NCI-H2227 (cell line): Measurements from ENCODE around the gene SLC35F4.
"Not testable (repeated sequence)": the region's sequence is repeated elsewhere in the genome, so short reads cannot be mapped to it uniquely, and the experiment has no call there.

Source experiments
- DNase-seq: peaks from one replicate; lab custom pipeline; 2025; ENCODE audit not compliant: unreplicated experiment; lab: John Stamatoyannopoulos, UW

The SLC35F4 gene

DNA sequence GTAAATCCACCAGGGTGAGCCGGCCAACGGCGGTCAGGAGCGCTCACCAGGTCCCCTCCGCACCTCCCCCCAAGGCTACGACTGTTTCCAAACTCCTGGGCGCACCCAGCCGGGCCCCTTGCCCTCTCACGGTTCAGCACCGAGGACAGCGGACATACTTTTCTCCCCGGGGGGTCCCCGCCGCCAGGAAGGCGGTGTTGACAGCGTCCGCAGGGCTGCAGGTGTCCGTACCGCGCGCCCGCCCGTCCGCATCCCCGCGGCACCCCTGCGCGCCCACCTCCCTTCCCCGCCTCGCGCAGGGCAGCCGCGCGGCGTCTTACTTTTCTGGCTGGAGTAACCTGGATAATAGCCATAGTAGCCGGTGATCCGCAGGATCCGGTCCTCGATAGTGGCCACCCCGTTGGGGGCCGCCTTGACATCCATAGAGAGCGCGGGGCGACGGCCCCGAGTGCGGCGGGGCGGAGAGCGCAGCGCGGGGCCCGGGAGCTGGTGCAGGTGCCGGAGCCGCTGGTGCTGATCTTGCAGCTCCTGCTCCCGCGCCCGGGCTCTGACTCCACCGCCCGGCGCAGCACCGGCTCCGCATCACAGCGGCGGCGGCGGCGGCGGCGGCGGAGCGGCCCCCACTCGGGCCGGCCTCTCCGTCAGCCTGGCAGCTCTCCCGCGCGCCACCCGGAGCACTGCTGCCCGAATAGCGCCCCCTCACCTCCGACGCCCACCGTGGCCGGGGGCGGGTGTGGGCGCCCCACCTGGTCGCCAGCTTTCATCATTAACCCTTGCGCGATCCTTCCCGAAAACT is at the start of gene SLC35F4:
TSS of gene SLC35F4 (minus strand) at position 690 of the 796 bp plus-strand sequence.
- DNase-seq: peak; percentile 53

DNA sequence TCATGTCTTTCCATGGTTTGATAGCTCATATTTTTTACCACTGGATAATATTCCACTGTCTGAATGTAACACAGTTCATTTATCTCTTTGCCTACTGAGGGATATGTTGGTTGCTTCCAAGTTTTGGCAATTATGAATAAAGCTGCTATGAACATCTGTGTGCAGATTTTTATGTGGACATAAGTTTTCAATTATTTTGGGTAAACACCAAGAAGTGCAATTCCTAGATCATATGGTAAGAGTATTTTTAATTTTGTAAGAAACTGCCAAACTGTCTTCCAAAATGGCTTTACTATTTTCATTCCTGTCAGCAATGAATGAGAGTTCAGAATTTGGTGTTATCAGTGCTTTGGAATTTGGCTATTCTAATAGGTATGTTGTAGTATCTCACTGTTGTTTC is 43.7 kb upstream of the SLC35F4 start:
- DNase-seq: no peak

GRCh38 chr14:57903954-57904353 is 38.1 kb upstream of the SLC35F4 start:
- no peak for DNase-seq

DNA sequence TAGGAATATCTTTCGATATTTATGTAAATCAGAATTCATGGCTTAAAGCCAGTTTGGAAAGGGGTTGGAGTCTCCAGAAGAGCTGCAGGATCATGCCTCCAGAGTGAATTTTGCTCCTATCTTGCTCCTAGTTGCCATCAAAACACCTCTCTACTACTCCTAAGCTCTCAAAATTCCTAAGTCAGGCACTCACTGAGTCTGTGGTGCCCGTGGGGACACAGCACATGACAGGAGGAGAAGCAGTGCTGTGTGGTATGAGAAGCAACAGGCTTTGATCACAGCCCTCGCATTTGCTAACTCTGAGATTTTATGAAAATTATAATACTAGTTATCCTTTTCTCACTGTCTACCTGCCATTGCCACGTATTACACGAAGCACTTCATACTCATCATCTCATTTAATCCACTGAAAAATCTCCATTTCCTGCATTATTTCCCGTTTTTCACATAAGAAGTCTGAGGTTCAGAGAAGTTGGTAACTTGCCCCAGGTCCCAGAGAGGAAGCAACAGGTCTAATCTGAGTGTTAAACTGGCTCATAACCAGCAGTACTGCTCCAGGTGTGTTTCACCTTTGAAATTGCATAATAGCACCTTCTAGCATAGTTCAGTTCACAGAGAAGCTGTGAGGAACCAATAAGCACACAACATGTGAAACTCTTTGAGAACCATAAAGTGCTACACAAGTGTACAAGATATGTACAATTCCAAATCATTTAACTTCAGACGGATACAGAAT is 33.1 kb upstream of the SLC35F4 start:
- no peak for DNase-seq

DNA sequence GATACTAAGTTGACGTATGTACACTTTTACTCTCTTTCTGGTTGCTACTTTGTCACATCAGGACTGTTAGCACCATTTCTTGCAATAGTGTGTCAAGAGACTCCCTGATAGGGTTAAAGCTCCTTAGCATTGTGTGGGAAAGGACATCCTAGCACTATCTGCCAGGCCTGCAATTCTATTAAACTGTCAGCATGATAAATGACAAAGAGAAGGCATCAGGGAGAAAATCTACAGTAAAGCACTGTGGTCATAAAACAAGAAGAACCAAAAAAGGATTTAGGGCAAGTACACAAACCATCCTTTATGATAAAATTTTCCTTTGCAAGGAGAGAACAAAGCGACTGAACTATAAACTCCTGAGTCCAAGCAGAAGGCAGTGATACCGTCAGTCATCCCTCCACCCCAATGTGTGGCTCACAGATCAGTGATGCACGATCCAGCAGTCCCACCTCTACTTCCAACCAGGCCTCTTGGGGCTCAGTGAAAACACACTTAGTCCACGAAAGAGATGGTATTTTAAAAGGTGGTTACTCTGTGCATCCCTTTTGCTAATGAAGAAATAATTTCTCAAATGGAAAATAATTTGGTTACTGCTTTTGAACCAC is 31.4 kb upstream of the SLC35F4 start:
- peak; percentile 41 for DNase-seq

DNA sequence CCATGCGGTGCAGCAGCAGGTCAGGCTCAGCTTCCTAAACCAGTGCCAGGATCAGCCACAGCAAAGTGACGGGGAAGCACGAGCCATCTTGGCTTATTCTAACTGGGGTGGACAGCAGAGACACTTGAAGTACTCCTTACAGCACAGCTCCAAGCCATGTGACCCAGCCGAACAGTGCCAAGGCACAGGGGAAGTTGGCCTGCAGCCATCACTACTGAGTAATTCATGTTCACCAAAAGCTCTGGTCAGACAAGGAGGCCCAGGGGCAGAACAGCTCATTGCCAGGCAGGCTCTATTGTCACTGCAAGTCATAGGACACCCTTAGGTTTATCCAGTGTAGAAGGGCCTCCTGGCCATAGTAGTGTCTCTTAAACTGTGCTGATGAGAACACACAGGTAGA is 23.4 kb upstream of the SLC35F4 start:
- DNase-seq: no peak

GRCh38 chr14:57884175-57884574 is 18.3 kb upstream of the SLC35F4 start:
- peak; percentile 14 for DNase-seq

GRCh38 chr14:57883061-57883460 is 17.2 kb upstream of the SLC35F4 start:
- no peak for DNase-seq

- no peak for DNase-seq
These were observed 13.6 kb upstream of the SLC35F4 start for GRCh38 chr14:57879516-57879915.

- DNase-seq: no peak
These were observed 10.1 kb upstream of the SLC35F4 start for GRCh38 chr14:57875985-57876384.

- no peak for DNase-seq
These were observed 9.4 kb upstream of the SLC35F4 start for GRCh38 chr14:57875296-57875695.

DNA sequence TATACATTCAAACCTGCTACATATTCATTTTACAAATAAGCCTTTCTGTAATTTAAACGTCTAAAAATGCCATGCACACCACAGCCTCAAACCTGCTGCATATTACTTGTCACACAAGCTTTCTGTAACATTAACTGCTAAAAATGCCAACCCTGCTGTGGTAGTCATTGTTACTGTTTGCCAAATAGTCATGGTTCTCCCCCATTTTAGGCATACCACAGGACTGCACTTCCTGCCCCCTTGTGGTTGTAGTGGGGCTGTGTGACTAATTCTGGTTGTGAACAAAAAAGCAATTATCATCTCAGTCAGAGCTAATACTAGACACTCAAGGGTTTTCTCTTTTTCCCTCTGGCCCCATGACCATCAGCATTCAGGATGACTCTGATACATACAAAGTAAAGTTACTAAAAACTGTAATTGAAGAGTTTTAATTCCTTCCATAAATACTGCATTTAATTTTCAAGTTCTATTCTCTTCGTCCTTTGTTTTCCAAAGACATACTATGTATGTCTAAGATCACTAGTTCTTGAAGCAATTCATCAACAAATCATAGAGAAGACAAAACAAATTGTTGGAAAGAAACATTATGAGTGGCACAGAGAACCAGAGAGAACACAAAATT is 5.7 kb upstream of the SLC35F4 start:
- DNase-seq: peak; percentile 61

DNA sequence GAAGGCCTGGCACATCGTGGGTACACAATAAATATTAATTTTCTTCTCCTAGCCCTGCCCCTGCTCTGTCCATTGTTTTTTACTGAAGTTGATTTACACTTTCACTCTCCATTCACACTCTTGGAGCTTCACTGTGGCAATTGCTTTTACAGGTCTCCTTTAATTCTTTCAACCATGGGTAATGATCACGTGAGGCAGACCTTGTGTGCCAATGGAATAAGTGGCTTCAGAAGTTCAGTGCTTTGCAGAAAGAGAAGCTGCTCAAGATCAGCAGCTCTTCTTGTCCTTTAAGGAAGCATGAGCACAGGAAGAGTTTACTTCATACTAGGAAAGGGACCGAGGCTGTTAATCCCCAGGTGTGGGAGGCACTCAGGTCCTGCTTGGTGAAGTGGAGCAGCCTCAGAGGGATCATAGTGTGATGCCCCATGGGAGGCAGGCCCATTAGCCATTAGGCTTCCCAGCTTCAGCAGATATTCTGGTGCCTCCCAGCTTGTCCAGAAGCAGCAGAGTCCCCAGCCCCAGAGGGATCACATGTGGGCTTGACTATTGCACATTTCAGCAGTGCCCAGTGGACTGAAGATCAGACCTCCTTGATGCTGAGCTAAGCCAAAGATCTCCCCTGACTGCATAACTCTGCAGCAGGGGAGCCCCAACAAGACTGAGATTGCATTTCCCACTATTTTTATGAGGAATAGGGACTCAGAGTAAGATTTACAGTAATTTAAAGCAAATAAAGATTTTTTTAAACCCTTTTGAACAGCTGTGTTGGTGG is 5.0 kb upstream of the SLC35F4 start:
- no peak for DNase-seq

DNA sequence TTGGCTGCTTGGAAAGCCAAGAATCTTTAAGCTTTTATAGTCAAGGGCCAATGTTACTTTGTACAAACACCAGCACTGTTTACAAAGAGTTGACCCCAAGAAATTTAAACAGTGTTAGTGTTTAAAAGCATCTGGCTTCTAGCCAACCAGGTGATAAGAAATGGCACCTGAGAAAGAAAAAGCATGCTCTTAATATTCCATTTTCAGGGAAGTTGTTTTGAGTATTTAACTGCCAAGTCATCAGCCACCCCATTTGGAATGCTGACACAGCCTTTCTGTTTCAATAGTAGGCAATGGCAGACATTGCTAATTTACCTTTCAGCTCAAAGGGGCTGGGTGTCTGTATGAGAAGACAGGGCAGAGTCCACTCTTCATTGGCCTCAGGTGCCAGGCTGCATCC is 3.7 kb upstream of the SLC35F4 start:
- no peak for DNase-seq

- peak; percentile 27 for DNase-seq
These were observed 360 bp upstream of the SLC35F4 start for GRCh38 chr14:57866199-57866705.

GRCh38 chr14:57865066-57865402 is 858 bp downstream of the SLC35F4 start:
- no peak for DNase-seq

- peak; percentile 28 for DNase-seq
These were observed 1.2 kb downstream of the SLC35F4 start for GRCh38 chr14:57864659-57865058.

- no peak for DNase-seq
These were observed 2.4 kb downstream of the SLC35F4 start for GRCh38 chr14:57863471-57863870.

DNA sequence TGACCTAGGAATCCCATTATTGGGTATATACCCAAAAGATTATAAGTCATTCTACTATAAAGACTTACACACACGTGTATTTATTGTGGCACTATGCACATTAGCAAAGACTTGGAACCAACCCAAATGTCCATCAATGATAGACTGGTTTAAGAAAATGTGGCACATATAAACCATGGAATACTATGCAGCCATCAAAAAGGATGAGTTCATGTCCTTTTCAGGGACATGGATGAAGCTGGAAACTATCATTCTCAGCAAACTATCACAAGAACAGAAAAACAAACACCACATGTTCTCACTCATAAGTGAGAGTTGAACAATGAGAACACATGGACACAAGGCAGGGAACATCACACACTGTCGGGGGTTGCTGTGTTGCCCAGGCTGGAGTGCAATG is 10.2 kb downstream of the SLC35F4 start:
- not testable (repeated sequence) for DNase-seq

DNA sequence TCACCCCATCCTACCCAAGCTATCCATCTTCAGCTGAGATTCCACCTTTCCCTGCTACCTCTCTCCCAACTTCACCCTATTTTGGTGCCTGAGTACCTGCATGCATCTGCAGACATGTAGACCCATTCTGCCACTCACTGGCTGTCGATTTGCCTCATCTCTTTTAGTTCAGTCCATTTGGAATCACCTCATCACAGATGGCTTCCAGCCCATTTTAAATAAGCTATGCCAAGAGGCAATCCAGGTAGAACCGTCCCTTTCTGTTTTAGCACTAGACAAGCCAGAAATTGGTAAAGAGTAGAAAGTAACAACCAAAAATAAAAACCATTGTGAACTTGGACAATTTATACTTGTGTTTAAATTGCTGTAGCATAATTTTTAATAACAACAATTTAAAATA is 11.3 kb downstream of the SLC35F4 start:
- DNase-seq: no peak

DNA sequence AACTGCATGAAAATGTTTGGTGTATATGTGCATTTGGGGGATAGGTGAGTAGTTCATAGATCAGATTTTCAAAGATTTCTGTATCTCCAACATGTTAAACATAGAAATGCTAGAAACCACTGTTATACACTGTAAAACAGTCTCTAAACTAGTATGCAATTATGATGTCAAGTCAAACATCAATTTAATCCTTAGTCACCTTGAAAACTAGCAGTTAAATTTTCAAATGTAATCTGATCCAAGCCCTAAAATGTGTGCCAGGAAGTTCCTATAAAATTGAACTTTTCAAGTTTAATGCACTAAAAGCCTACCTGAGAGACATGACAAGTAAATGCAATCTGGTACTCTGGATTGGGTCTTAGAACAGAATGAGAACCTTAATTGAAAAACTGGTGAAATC is 14.5 kb downstream of the SLC35F4 start:
- no peak for DNase-seq
